ENCODE measurements around the gene MAP2K6. TPM values are rescaled to one million over a fixed set of nuclear protein-coding genes. Genes with fewer than 3 reads are reported as not detected.

Gene MAP2K6
- total RNA-seq = 1 to 10 TPM; 6.3 to 8.8 TPM

DNA sequence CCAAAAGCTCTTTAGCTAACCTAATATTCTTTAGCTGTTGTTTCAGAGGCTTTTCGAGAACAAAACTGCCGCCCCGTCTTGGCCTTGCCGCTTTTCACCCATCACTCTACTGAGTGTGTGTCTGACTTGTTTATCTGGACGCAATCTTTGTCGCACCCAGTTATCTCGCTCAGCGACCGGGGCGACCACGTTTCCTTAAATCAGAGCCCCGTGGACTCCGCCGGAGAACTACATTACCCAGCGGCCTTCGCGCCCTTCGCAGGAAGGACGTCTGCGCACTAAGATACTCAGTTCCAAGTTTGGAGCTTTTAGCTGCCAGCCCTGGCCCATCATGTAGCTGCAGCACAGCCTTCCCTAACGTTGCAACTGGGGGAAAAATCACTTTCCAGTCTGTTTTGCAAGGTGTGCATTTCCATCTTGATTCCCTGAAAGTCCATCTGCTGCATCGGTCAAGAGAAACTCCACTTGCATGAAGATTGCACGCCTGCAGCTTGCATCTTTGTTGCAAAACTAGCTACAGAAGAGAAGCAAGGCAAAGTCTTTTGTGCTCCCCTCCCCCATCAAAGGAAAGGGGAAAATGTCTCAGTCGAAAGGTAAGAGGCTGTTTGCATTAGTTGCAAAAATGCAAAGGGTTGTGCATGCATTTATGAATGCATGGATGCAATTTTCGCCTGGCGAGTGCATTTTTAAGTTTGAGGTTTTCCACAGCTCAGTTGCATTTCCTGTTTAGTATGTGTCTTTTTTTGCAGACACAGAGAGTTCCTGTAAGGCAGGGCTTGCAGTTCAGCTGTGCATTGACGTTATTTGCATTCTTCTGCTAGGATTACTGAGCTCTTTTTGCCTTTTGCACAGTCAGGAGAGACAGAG lies at the start of gene MAP2K6:
Gene MAP2K6, plus strand, starts transcription at position 290 of the 867 bp plus-strand sequence. Its CDS starts 288 bp downstream, at position 578.
- Mint-ChIP-seq H3K27me3 (no peaks in the 10 kb centered on the region), H3K9me3 (ENCODE audit: low read depth) (no peaks in the 10 kb centered on the region), H3K36me3 (no peaks in the 10 kb centered on the region), H3K4me1 (peaks cover 10% of the 10 kb centered on the region), H3K27ac (no peak within 1 kb of the TSS), H3K4me3 (no peak within 1 kb of the TSS)
- peak; percentile 93 for DNase-seq
- ATAC-seq = peak; percentile 98
- CTCF ChIA-PET = interaction anchor here (0.6 to 2.7 kb wide), 8 partner anchors 10 to 110 kb away, joined by 3 to 16 read pairs (median 5); no protein-coding TSS in a partner anchor

DNA sequence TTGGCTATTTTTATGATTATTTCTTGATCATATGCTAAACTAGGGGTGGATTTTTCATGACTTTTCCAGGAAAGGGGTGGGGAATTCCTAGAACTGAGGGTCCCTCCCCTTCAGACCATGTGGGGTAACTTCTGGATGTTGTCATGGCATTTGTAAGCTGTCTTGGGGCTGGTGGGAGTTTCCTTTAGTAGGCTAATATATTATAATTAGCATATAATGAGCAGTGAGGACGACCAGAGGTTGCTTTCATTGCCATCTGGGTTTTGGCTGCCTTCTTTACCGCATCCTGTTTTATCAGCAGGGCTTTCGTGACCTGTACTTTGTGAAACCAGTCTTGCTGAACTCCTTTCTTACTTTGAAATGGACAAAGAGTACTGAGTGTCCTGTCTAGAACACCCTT lies 47.2 kb upstream of the MAP2K6 start:
- CTCF ChIA-PET = interaction anchor here (1.9 to 2.0 kb wide), 2 partner anchors 9 to 27 kb away, joined by 4 to 5 read pairs; no protein-coding TSS in a partner anchor
- H3K9me3 Mint-ChIP-seq (ENCODE audit: low read depth) = no peaks in the 10 kb centered on the region
- peak overlapping the region; percentile 67 for H3K27ac Mint-ChIP-seq
- peaks cover 16% of the 10 kb centered on the region for H3K4me1 Mint-ChIP-seq
- no peaks in the 10 kb centered on the region for H3K36me3 Mint-ChIP-seq
- ATAC-seq = peak; percentile 65
- H3K4me3 Mint-ChIP-seq = no peak overlapping the region
- DNase-seq = peak; percentile 47
- peaks cover 4% of the 10 kb centered on the region for H3K27me3 Mint-ChIP-seq

- DNase-seq (no peak), ATAC-seq (no peak)
- H3K27ac Mint-ChIP-seq = no peak overlapping the region
- no peak overlapping the region for H3K4me3 Mint-ChIP-seq
- CTCF ChIA-PET = no interaction called here
- H3K36me3 Mint-ChIP-seq = peaks cover 4% of the 10 kb centered on the region
- peaks cover 4% of the 10 kb centered on the region for H3K27me3 Mint-ChIP-seq
- peaks cover 13% of the 10 kb centered on the region for H3K4me1 Mint-ChIP-seq
- no peaks in the 10 kb centered on the region for H3K9me3 Mint-ChIP-seq (ENCODE audit: low read depth)
Observed at GRCh38 chr17:69373069-69373468, 41.4 kb upstream of the MAP2K6 start.

DNA sequence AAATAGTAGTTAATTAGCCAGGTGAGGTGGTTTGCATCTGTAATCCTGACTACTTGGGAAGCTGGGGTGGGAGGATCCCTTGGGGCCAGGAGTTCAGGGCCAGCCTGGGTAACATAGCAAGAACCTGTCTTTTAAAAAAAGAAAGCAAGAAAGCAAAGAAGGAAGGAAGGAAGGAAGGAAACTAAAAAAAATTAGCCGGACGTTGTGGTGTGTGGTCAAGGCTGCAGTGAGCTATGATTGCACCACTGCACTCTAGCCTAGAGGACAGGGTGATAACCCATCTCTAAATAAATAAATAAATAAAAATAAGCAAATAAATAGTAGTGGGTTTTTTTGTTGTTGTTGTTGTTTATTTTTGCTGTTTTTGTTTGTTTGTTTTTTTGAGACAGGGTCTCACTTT lies 39.3 kb upstream of the MAP2K6 start:
- Mint-ChIP-seq H3K27me3 (no peaks in the 10 kb centered on the region), H3K36me3 (peaks cover 4% of the 10 kb centered on the region), H3K4me3 (no peak overlapping the region), H3K9me3 (ENCODE audit: low read depth) (no peaks in the 10 kb centered on the region), H3K27ac (peak overlapping the region; percentile 69), H3K4me1 (peaks cover 11% of the 10 kb centered on the region)
- CTCF ChIA-PET = interaction anchor here (1.2 to 2.8 kb wide), 4 partner anchors 14 to 48 kb away, joined by 3 to 9 read pairs (median 3); partner anchors contain the start of gene ABCA5
- DNase-seq (peak; percentile 61), ATAC-seq (no peak)

GRCh38 chr17:69388822-69389442 lies 25.6 kb upstream of the MAP2K6 start:
- Mint-ChIP-seq H3K4me3 (no peak overlapping the region), H3K27ac (no peak overlapping the region)
- CTCF ChIA-PET = interaction anchor here (0.8 to 1.1 kb wide), 2 partner anchors 49 to 62 kb away, joined by 3 read pairs; partner anchors contain the start of gene ABCA5

DNA sequence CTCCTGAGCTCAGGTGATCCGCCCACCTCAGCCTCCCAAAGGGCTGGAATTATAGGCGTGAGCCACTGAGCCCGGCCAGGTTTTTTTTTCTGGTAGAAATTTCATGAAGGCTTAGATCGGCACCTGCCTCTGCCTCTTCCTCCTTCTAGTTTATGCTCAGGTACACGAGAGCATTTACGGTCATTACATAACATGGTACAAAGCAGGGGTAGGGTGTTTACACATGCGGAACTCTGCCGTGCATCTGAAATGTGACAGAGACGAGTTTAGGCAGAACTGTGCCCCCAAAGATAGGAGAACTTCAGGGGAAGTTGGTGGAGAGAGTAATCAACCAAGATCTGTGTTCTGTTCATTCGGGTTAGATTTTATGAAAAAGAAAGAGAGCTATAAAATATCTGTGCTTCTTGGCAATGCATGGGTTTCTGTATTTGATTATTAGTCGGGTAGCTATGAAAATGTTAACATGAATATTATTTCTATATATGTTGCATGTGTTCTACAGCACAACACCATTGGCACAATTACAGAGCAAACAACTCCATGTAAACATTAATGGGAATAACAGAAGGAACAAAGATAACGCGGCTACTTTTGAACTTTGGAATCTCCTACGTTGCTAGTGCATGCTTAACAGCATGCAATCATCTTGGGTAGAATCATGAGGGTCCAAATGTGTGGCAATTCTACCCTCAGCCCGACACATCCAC lies 23.5 kb upstream of the MAP2K6 start:
- Mint-ChIP-seq H3K9me3 (ENCODE audit: low read depth) (no peaks in the 10 kb centered on the region), H3K36me3 (no peaks in the 10 kb centered on the region), H3K27me3 (peaks cover 21% of the 10 kb centered on the region), H3K4me1 (peaks cover 4% of the 10 kb centered on the region), H3K4me3 (no peak overlapping the region), H3K27ac (no peak overlapping the region)
- ATAC-seq = no peak
- CTCF ChIA-PET = interaction anchor here (1.6 kb wide), 1 partner anchor 21 kb away, joined by 4 read pairs; no protein-coding TSS in a partner anchor
- DNase-seq = no peak

More at GRCh38 chr17:69388822-69389442, 25.6 kb upstream of the MAP2K6 start:
- Mint-ChIP-seq H3K27me3 (peaks cover 24% of the 10 kb centered on the region), H3K9me3 (ENCODE audit: low read depth) (no peaks in the 10 kb centered on the region), H3K36me3 (no peaks in the 10 kb centered on the region), H3K4me1 (no peaks in the 10 kb centered on the region)
- no peak for DNase-seq
- ATAC-seq = no peak

DNA sequence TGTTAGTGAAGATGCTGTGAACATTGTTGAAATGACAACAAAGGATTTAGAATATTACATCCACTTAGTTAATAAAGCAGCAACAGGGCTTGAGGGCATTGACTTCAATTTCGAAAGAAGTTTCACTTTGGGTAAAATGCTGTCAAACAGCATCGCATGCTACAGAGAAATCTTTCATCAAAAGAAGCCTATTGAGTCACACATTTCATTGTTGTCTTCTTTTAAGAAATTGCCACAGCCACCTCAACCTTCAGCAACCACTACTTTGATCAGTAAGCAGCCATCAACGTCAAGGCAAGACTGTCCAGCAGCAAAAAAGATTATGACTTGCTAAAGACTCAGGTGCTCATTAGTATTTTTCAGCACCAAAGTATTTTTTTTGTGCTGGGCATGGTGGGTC lies 13.2 kb upstream of the MAP2K6 start:
- Mint-ChIP-seq H3K4me1 (peaks cover 10% of the 10 kb centered on the region), H3K9me3 (ENCODE audit: low read depth) (no peaks in the 10 kb centered on the region), H3K4me3 (no peak overlapping the region), H3K27me3 (no peaks in the 10 kb centered on the region), H3K36me3 (no peaks in the 10 kb centered on the region), H3K27ac (no peak overlapping the region)
- no peak for DNase-seq
- CTCF ChIA-PET = no interaction called here
- no peak for ATAC-seq

DNA sequence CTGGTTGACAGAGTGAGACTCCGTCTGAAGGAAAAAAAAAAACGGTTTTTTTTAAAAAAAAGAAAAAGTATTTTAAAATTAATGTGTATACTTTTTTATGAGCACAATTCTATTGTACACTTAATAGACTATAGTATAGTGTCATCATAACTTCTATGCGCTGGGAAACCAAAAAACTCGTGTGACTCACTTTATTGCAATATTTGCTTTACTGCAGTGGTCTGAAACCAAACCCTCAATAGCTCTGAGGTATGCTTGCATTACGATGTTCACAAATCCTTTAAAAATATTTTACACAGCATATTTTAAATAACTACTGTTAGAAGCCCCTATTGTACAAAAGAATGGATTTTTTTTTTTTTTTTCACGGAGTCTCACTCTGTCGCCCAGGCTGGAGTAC lies 12.4 kb upstream of the MAP2K6 start:
- ATAC-seq (no peak), DNase-seq (no peak)
- no peak overlapping the region for H3K4me3 Mint-ChIP-seq
- CTCF ChIA-PET = no interaction called here
- H3K36me3 Mint-ChIP-seq = no peaks in the 10 kb centered on the region
- no peak overlapping the region for H3K27ac Mint-ChIP-seq
- H3K9me3 Mint-ChIP-seq (ENCODE audit: low read depth) = no peaks in the 10 kb centered on the region
- no peaks in the 10 kb centered on the region for H3K27me3 Mint-ChIP-seq
- peaks cover 10% of the 10 kb centered on the region for H3K4me1 Mint-ChIP-seq

GRCh38 chr17:69404399-69404798 lies 10.1 kb upstream of the MAP2K6 start:
- Mint-ChIP-seq H3K27me3 (no peaks in the 10 kb centered on the region), H3K4me1 (peaks cover 10% of the 10 kb centered on the region), H3K36me3 (no peaks in the 10 kb centered on the region), H3K27ac (no peak overlapping the region), H3K9me3 (ENCODE audit: low read depth) (no peaks in the 10 kb centered on the region), H3K4me3 (no peak overlapping the region)
- DNase-seq (no peak), ATAC-seq (no peak)
- CTCF ChIA-PET = interaction anchor here (0.7 to 3.7 kb wide), 4 partner anchors 9 to 29 kb away, joined by 3 to 24 read pairs (median 4); partner anchors contain the start of gene MAP2K6

GRCh38 chr17:69405096-69405495 lies 9.4 kb upstream of the MAP2K6 start:
- CTCF ChIA-PET = interaction anchor here (0.8 to 3.7 kb wide), 3 partner anchors 10 to 29 kb away, joined by 3 to 24 read pairs (median 6); partner anchors contain the start of gene MAP2K6
- Mint-ChIP-seq H3K4me1 (peaks cover 10% of the 10 kb centered on the region), H3K9me3 (ENCODE audit: low read depth) (no peaks in the 10 kb centered on the region), H3K27me3 (no peaks in the 10 kb centered on the region), H3K36me3 (no peaks in the 10 kb centered on the region), H3K4me3 (no peak overlapping the region), H3K27ac (no peak overlapping the region)
- ATAC-seq = no peak
- no peak for DNase-seq

DNA sequence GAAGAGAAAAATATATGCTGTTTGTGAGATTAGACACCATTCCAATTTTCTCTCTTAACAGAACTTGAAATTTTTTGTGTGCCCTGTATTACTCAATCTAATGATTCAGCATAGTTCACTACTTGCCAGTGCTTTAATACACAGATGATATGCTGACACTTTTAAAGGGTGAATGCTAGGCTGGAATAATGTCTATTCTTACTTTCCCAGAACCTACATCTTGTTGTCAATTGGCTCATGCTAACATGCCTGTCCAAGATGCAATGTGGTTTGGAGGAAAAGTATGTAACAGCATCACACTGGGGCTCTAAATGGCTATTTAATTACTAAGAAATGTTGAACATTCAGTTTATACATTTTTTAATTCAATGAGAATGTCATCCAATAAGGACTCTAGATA lies 7.6 kb upstream of the MAP2K6 start:
- no peak for ATAC-seq
- Mint-ChIP-seq H3K27ac (no peak overlapping the region), H3K4me1 (no peaks in the 10 kb centered on the region), H3K9me3 (ENCODE audit: low read depth) (no peaks in the 10 kb centered on the region), H3K4me3 (no peak overlapping the region), H3K27me3 (no peaks in the 10 kb centered on the region), H3K36me3 (no peaks in the 10 kb centered on the region)
- CTCF ChIA-PET = no interaction called here
- DNase-seq = no peak

GRCh38 chr17:69407759-69408158 lies 6.7 kb upstream of the MAP2K6 start:
- CTCF ChIA-PET = interaction anchor here (1.4 kb wide), 1 partner anchor 13 kb away, joined by 5 read pairs; no protein-coding TSS in a partner anchor
- Mint-ChIP-seq H3K4me1 (peaks cover 4% of the 10 kb centered on the region), H3K36me3 (no peaks in the 10 kb centered on the region), H3K27me3 (no peaks in the 10 kb centered on the region), H3K27ac (no peak overlapping the region), H3K4me3 (no peak overlapping the region), H3K9me3 (ENCODE audit: low read depth) (no peaks in the 10 kb centered on the region)
- DNase-seq (no peak), ATAC-seq (no peak)

DNA sequence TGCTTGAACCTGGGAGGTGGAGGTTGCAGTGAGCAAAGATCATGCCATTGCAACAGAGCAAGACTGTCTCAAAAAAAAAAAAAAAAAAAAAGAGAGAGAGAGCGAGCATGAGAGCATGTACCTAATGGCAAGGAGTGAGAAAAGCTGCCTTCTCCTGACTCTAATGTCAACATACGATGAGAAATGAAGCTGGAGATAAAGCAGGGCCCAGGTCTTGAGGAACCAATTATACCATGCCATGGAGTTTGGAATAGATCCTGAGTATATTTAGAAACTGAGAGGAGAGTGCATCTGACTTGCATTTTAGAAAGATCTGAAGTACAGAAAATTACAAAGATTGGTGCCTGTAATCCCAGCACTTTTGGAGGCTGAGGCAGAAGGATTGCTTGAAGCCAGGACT lies 3.8 kb upstream of the MAP2K6 start:
- CTCF ChIA-PET = no interaction called here
- Mint-ChIP-seq H3K36me3 (no peaks in the 10 kb centered on the region), H3K27me3 (no peaks in the 10 kb centered on the region), H3K9me3 (ENCODE audit: low read depth) (no peaks in the 10 kb centered on the region), H3K4me1 (peaks cover 4% of the 10 kb centered on the region), H3K27ac (no peak overlapping the region), H3K4me3 (no peak overlapping the region)
- DNase-seq (no peak), ATAC-seq (no peak)
